Endothelial cell of umbilical vein (primary cell): ENCODE measurements around the gene CDK5R2. TPM values are rescaled to one million over a fixed set of nuclear protein-coding genes. Genes with fewer than 3 reads are reported as not detected.

Experiments
- BruUV-seq: library from RNA; stranded (reverse); fragments of 400-500 nt; replicated peaks from 2 replicates; lab custom pipeline; 2021; lab: Mats Ljungman, UMichigan
- CTCF ChIA-PET: fragments of 300-600, 350-600 bp; sonication (Branson Sonifier 250); formaldehyde crosslinking; loops from one replicate; lab custom pipeline; 2021; ENCODE audit warnings: antibody characterized with exemption, inconsistent platforms; lab: Charles Lee
- POLR2A ChIA-PET: fragments of 300-600, 350-600 bp; sonication (Branson Sonifier 250); formaldehyde crosslinking; loops from one replicate; lab custom pipeline; 2021; ENCODE audit warnings: antibody characterized with exemption, inconsistent platforms; lab: Charles Lee
- DNase-seq: peaks from one replicate; pipeline ENCODE4 v3.0.0-alpha.2; 2011; ENCODE audit warnings: low read depth, low spot score
- FAIRE-seq: peaks from 2 replicates; lab custom pipeline; 2011; peaks lifted over from hg19 to GRCh38; lab: Jason Lieb, UNC
- H2AFZ ChIP-seq: 2 replicates; pipeline ENCODE4 v1.6.0; 2012; ENCODE audit warnings: low read depth, low read length, control low read depth, inconsistent platforms
- H3K27ac ChIP-seq: 2 replicates; pipeline ENCODE4 v1.5.1; 2011; ENCODE audit warnings: low read depth, mild to moderate bottlenecking, control low read depth, low read length, moderate library complexity; ENCODE audit not compliant: insufficient read depth
- H3K27me3 ChIP-seq, 2 experiments: 2 replicates each; pipeline versions ENCODE4 v1.6.0 to v1.6.1; 2011; ENCODE audit warnings: low read length in 2 of 2, mixed read lengths in 1 of 2; ENCODE audit not compliant: control insufficient read depth in 2 of 2, insufficient read depth in 2 of 2
- H3K36me3 ChIP-seq, 2 experiments: 2 replicates in 1 of 2; 3 replicates in 1 of 2; pipeline ENCODE4 v1.5.1; 2011; ENCODE audit warnings: low read length in 2 of 2, mild to moderate bottlenecking in 1 of 2, moderate library complexity in 1 of 2; ENCODE audit not compliant: control insufficient read depth in 2 of 2, insufficient read depth in 2 of 2; ENCODE audit errors: extremely low read depth in 1 of 2
- H3K4me1 ChIP-seq: 3 replicates; pipeline ENCODE4 v1.5.1; 2011; ENCODE audit warnings: mild to moderate bottlenecking, low read length; ENCODE audit not compliant: control insufficient read depth, insufficient read depth; ENCODE audit errors: extremely low read depth
- H3K4me2 ChIP-seq: 2 replicates; pipeline ENCODE4 v1.6.1; 2011; ENCODE audit warnings: low read length, control low read depth, mixed read lengths; ENCODE audit not compliant: insufficient read depth
- H3K4me3 ChIP-seq, 3 experiments: fragments of 200-600 bp in 1 of 3; sonication (generic), shearing (Covaris generic) in 1 of 3; replicated peaks in 1 of 3; 2 replicates each; pipeline ENCODE4 v1.5.1; 2011 to 2016; ENCODE audit warnings: control low read depth in 3 of 3, low read length in 3 of 3, mild to moderate bottlenecking in 2 of 3, inconsistent platforms in 1 of 3, low read depth in 1 of 3, moderate library complexity in 1 of 3; ENCODE audit not compliant: insufficient read depth in 1 of 3
- H3K79me2 ChIP-seq: 2 replicates; pipeline ENCODE4 v1.6.0; 2012; ENCODE audit warnings: low read length, inconsistent platforms; ENCODE audit not compliant: control insufficient read depth, insufficient read depth
- H3K9ac ChIP-seq: replicated peaks from 2 replicates; pipeline ENCODE3; 2011; ENCODE audit warnings: low read length, control low read depth; ENCODE audit not compliant: insufficient read depth; ENCODE audit errors: extremely low read depth
- H3K9me1 ChIP-seq: replicated peaks from 3 replicates; pipeline ENCODE4 v1.6.0; 2011; ENCODE audit warnings: mild to moderate bottlenecking, low read length; ENCODE audit not compliant: control insufficient read depth, insufficient read depth; ENCODE audit errors: extremely low read depth
- H3K9me3 ChIP-seq: replicated peaks from 2 replicates; pipeline ENCODE4 v1.5.1; 2012; ENCODE audit warnings: low read length, inconsistent platforms; ENCODE audit not compliant: control insufficient read depth, insufficient read depth
- H4K20me1 ChIP-seq: replicated peaks from 2 replicates; pipeline ENCODE3; 2011; ENCODE audit warnings: mild to moderate bottlenecking, low read length; ENCODE audit not compliant: control insufficient read depth, insufficient read depth; ENCODE audit errors: extremely low read depth
- EZH2 ChIP-seq: IDR thresholded peaks from 2 replicates; pipeline ENCODE4 v1.6.1; 2012; ENCODE audit warnings: borderline replicate concordance, low read depth, mild to moderate bottlenecking, moderate library complexity, low read length, inconsistent platforms; ENCODE audit not compliant: severe bottlenecking
- FOS ChIP-seq: IDR thresholded peaks from 2 replicates; pipeline ENCODE4 v1.6.1; 2011; ENCODE audit warnings: mild to moderate bottlenecking, low read length, moderate library complexity, borderline replicate concordance; ENCODE audit not compliant: insufficient read depth
- GATA2 ChIP-seq: IDR thresholded peaks from 2 replicates; pipeline ENCODE4 v1.7.0; 2011; ENCODE audit warnings: low read depth, mild to moderate bottlenecking, moderate library complexity, mixed read lengths, low read length; ENCODE audit not compliant: insufficient read length, insufficient read depth
- JUN ChIP-seq: IDR thresholded peaks from 2 replicates; pipeline ENCODE4 v1.6.1; 2011; ENCODE audit warnings: borderline replicate concordance, low read depth; ENCODE audit not compliant: insufficient read length, insufficient read depth
- MYC ChIP-seq: IDR thresholded peaks from one replicate; pipeline ENCODE4 v1.6.1; 2011; ENCODE audit warnings: mild to moderate bottlenecking, low read depth, low read length
- POLR2A ChIP-seq: IDR thresholded peaks from 2 replicates; pipeline ENCODE4 v1.6.1; 2012; ENCODE audit warnings: low read depth, mild to moderate bottlenecking, control low read depth, low read length
- POLR2AphosphoS5 ChIP-seq: IDR thresholded peaks from 2 replicates; pipeline ENCODE4 v1.6.1; 2012; ENCODE audit warnings: low read depth, mild to moderate bottlenecking, control low read depth, low read length, moderate library complexity; ENCODE audit not compliant: insufficient read depth
- dilution Hi-C: fragments of 300-500 bp; cut with MboI; formaldehyde crosslinking; loops from one replicate; pipeline ENCODE4 v1.15.0; 2019; ENCODE audit warnings: low sequenced_read_pairs; ENCODE audit not compliant: extremely low pct_ligation_motif_present
- intact Hi-C: fragments of 100-400 bp; cut with micrococcal nuclease; formaldehyde crosslinking; loops from one replicate; pipeline ENCODE4 v1.10.0; 2022
- polyA plus RNA-seq, 4 experiments: library from polyadenylated mRNA; depleted of rRNA in 3 of 4; stranded (reverse) in 3 of 4; unstranded in 1 of 4; fragments of >200 nt; gene quantifications; 2 replicates each; pipeline versions ENCODE4 v1.2.1 to v1.2.3, GENCODE V29; 2011 to 2012; ENCODE audit warnings: missing spikeins in 1 of 4
- total RNA-seq: library from RNA; stranded (reverse); gene quantifications from 2 replicates; pipeline ENCODE4 v1.2.3, GENCODE V29; 2021
- TF ChIP-seq, protein P1 (sequence below), 2 donors: IDR thresholded peaks; 1 replicate in 1 of 2; 2 replicates in 1 of 2; pipeline ENCODE4 v1.5.1; 2011; ENCODE audit warnings: low read length in 2 of 2, mild to moderate bottlenecking in 2 of 2, moderate library complexity in 2 of 2, control low read depth in 1 of 2, inconsistent platforms in 1 of 2, low read depth in 1 of 2; ENCODE audit not compliant: insufficient read depth in 1 of 2; ENCODE audit errors: extremely low read depth in 1 of 2
- TF ChIP-seq, protein P2 (sequence below): IDR thresholded peaks from 2 replicates; pipeline ENCODE4 v1.6.1; 2011; ENCODE audit not compliant: insufficient read depth, insufficient read length

CDK5R2 gene
- total and polyA plus RNA-seq, 2 donors (not counting 3 experiments of a cell fraction or from before 2014, with no cell fraction given), result 0.03 TPM; not detected in 1

DNA sequence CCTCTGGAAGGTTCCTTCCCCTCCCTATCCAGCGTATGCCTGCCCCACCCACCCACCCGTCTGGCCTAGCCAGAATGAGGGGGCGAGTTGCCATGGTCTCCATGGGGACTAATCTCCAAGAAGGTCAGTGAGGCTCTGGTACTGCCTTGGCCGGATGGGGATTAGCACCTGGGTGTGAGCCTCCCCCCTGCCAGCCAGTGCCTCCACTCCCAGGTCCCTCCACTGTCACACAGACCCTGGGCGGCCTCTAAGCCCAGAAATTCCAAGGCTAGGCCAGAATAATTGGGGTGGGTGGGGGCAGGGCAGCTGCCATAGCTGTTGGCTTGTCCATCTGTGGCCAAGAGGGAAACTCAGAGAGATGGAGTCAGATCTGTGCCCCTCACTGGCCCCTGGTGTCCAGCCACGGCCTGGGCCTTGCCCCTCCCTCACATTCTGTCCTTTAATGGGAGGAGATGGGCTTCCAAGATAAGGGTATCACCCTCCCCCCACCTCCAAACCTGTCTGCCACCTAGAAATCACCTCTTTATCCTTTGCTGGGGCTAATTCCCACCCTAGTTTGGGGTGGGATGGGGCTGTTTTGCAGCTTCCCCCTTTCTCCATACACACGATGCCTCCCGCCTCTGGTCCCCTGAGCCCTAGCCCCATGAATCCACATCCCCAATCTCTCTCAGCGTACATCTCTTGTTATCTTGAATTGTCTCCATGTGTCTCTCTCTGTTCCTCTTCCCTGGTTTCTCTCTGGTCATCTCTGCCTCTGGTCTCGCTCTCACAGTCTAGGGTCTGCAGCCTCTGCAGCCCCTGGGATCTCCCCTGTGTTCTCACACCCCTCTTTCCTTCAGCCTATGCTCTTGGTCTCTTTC, 39.8 kb downstream of the CDK5R2 start:
- dilution Hi-C loops, result no loop called here
- Histone ChIP-seq H3K9ac (no peak overlapping the region), H3K9me3 (no peaks in the 10 kb centered on the region), H3K4me3 (no peak overlapping the region), H3K9me1 (no peaks in the 10 kb centered on the region), H3K79me2 (no peaks in the 10 kb centered on the region), H4K20me1 (no peaks in the 10 kb centered on the region), H3K36me3 (no peaks in the 10 kb centered on the region), H3K27ac (no peak overlapping the region), H3K4me1 (no peaks in the 10 kb centered on the region), H3K27me3 (peaks cover 76 to 79% of the 10 kb centered on the region in 2 experiments), H3K4me2 (no peak overlapping the region), H2AFZ (no peak overlapping the region)
- POLR2A ChIA-PET, result no interaction called here
- BruUV-seq, result no TSS peak
- DNase-seq (no peak), FAIRE-seq (no peak)
- CTCF ChIA-PET, result interaction anchor here (1.7 to 10.4 kb wide), 2 partner anchors 17 to 30 kb away, joined by 7 to 164 read pairs; partner anchors contain the start of gene FEV
- intact Hi-C loops, result no loop called here
- TF ChIP-seq JUN (no peak), EZH2 (no peak), MYC (no peak), FOS (no peak), GATA2 (no peak), POLR2A (no peak), POLR2AphosphoS5 (no peak)
- TF ChIP-seq, protein P1, sequence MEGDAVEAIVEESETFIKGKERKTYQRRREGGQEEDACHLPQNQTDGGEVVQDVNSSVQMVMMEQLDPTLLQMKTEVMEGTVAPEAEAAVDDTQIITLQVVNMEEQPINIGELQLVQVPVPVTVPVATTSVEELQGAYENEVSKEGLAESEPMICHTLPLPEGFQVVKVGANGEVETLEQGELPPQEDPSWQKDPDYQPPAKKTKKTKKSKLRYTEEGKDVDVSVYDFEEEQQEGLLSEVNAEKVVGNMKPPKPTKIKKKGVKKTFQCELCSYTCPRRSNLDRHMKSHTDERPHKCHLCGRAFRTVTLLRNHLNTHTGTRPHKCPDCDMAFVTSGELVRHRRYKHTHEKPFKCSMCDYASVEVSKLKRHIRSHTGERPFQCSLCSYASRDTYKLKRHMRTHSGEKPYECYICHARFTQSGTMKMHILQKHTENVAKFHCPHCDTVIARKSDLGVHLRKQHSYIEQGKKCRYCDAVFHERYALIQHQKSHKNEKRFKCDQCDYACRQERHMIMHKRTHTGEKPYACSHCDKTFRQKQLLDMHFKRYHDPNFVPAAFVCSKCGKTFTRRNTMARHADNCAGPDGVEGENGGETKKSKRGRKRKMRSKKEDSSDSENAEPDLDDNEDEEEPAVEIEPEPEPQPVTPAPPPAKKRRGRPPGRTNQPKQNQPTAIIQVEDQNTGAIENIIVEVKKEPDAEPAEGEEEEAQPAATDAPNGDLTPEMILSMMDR (IDR thresholded peaks at IDR 0.05; ENCODE audit: extremely low read depth in 1 of 2, insufficient read depth in 1 of 2, low read depth in 1 of 2, low read length in 2 of 2), result no peak
- TF ChIP-seq, protein P2, sequence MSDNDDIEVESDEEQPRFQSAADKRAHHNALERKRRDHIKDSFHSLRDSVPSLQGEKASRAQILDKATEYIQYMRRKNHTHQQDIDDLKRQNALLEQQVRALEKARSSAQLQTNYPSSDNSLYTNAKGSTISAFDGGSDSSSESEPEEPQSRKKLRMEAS, result no peak
